Astrocyte (in vitro differentiated cells and primary cell): Measurements from ENCODE around the gene TMEM98. TPM values are rescaled to one million over a fixed set of nuclear protein-coding genes. Genes with fewer than 3 reads are reported as not detected.

Experiments
- DNase-seq: peaks from one replicate; pipeline ENCODE4 v3.0.0-alpha.2; 2010; ENCODE audit warnings: low read depth
- FAIRE-seq: peaks from 2 replicates; lab custom pipeline; 2011; peaks lifted over from hg19 to GRCh38; lab: Jason Lieb, UNC
- H2AFZ ChIP-seq: 2 replicates; pipeline ENCODE4 v1.6.0; 2012; ENCODE audit warnings: low read depth, low read length, inconsistent platforms
- H3K27ac ChIP-seq: 2 replicates; pipeline ENCODE4 v1.5.1; 2011; ENCODE audit warnings: low read depth, low read length, inconsistent platforms
- H3K27me3 ChIP-seq: 2 replicates; pipeline ENCODE4 v1.6.0; 2011; ENCODE audit warnings: low read length, inconsistent platforms; ENCODE audit not compliant: insufficient read depth
- H3K36me3 ChIP-seq: 2 replicates; pipeline ENCODE4 v1.5.1; 2011; ENCODE audit warnings: low read length, inconsistent platforms; ENCODE audit not compliant: insufficient read depth
- H3K4me1 ChIP-seq: 2 replicates; pipeline ENCODE4 v1.5.1; 2011; ENCODE audit warnings: low read length, inconsistent platforms; ENCODE audit not compliant: insufficient read depth
- H3K4me2 ChIP-seq: 2 replicates; pipeline ENCODE4 v1.6.0; 2012; ENCODE audit warnings: low read length, inconsistent platforms
- H3K4me3 ChIP-seq: 2 replicates; pipeline ENCODE4 v1.5.1; 2011; ENCODE audit warnings: low read depth, mild to moderate bottlenecking, low read length, inconsistent platforms; ENCODE audit not compliant: insufficient read depth
- H3K79me2 ChIP-seq: 2 replicates; pipeline ENCODE4 v1.6.0; 2012; ENCODE audit warnings: mild to moderate bottlenecking, low read length, inconsistent platforms; ENCODE audit not compliant: insufficient read depth
- H3K9ac ChIP-seq: 2 replicates; pipeline ENCODE4 v1.6.0; 2012; ENCODE audit warnings: mild to moderate bottlenecking, low read length, inconsistent platforms
- H3K9me3 ChIP-seq: 2 replicates; pipeline ENCODE4 v1.5.1; 2012; ENCODE audit warnings: low read depth, mild to moderate bottlenecking, low read length, inconsistent platforms; ENCODE audit not compliant: insufficient read depth
- H4K20me1 ChIP-seq: 2 replicates; pipeline ENCODE4 v1.6.0; 2012; ENCODE audit warnings: low read length, inconsistent platforms; ENCODE audit not compliant: insufficient read depth
- H3K27ac Mint-ChIP-seq: one replicate; pipeline ENCODE4 v1.8.0; 2021; ENCODE audit warnings: mild to moderate bottlenecking, mixed read lengths; ENCODE audit not compliant: unreplicated experiment
- H3K27me3 Mint-ChIP-seq: one replicate; pipeline ENCODE4 v1.8.0; 2021; ENCODE audit warnings: low read depth, mixed read lengths; ENCODE audit not compliant: unreplicated experiment
- H3K36me3 Mint-ChIP-seq: one replicate; pipeline ENCODE4 v1.8.0; 2021; ENCODE audit warnings: low read depth, mixed read lengths; ENCODE audit not compliant: unreplicated experiment
- H3K4me1 Mint-ChIP-seq: one replicate; pipeline ENCODE4 v1.8.0; 2021; ENCODE audit warnings: low read depth, mixed read lengths; ENCODE audit not compliant: unreplicated experiment
- H3K4me3 Mint-ChIP-seq: one replicate; pipeline ENCODE4 v1.8.0; 2021; ENCODE audit warnings: mild to moderate bottlenecking, moderate library complexity, mixed read lengths; ENCODE audit not compliant: unreplicated experiment
- H3K9me3 Mint-ChIP-seq: one replicate; pipeline ENCODE4 v1.8.0; 2021; ENCODE audit warnings: mild to moderate bottlenecking, mixed read lengths; ENCODE audit not compliant: unreplicated experiment
- CTCF ChIP-seq: IDR thresholded peaks from 2 replicates; pipeline ENCODE4 v1.5.1; 2011; ENCODE audit warnings: low read depth, mild to moderate bottlenecking, inconsistent platforms, low read length, moderate library complexity; ENCODE audit not compliant: insufficient read depth
- EZH2 ChIP-seq: IDR thresholded peaks from 2 replicates; pipeline ENCODE4 v1.6.1; 2012; ENCODE audit warnings: mild to moderate bottlenecking, low read length, inconsistent platforms; ENCODE audit not compliant: insufficient read depth
- total RNA-seq: library from RNA; stranded (reverse); gene quantifications from 2 replicates; pipeline ENCODE4 v1.2.1, GENCODE V29; 2021

Gene TMEM98
- total RNA-seq, 1 donor from 2014 or later, result 62.6 TPM

DNA sequence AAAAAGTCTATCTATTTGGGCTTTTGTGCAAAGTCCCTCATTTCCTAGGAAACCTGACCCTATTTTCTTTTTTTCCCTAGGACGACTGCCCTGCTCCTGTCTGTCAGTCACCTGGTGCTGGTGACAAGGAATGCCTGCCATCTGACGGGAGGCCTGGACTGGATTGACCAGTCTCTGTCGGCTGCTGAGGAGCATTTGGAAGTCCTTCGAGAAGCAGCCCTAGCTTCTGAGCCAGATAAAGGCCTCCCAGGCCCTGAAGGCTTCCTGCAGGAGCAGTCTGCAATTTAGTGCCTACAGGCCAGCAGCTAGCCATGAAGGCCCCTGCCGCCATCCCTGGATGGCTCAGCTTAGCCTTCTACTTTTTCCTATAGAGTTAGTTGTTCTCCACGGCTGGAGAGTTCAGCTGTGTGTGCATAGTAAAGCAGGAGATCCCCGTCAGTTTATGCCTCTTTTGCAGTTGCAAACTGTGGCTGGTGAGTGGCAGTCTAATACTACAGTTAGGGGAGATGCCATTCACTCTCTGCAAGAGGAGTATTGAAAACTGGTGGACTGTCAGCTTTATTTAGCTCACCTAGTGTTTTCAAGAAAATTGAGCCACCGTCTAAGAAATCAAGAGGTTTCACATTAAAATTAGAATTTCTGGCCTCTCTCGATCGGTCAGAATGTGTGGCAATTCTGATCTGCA, 12.9 kb downstream of the TMEM98 start:
- no peak overlapping the region for H3K4me3 Mint-ChIP-seq
- no peaks in the 10 kb centered on the region for H3K79me2 ChIP-seq
- H3K4me2 ChIP-seq, result no peak overlapping the region
- no peaks in the 10 kb centered on the region for H3K27me3 ChIP-seq
- peaks cover 6% of the 10 kb centered on the region for H4K20me1 ChIP-seq
- H2AFZ ChIP-seq, result no peak overlapping the region
- no peaks in the 10 kb centered on the region for H3K9me3 ChIP-seq
- peaks cover 26% of the 10 kb centered on the region for H3K36me3 ChIP-seq
- peaks cover 29% of the 10 kb centered on the region for H3K36me3 Mint-ChIP-seq
- DNase-seq (no peak), FAIRE-seq (no peak)
- no peak overlapping the region for H3K27ac ChIP-seq
- H3K27me3 Mint-ChIP-seq, result no peaks in the 10 kb centered on the region
- TF ChIP-seq CTCF (no peak), EZH2 (no peak)
- peaks cover 9% of the 10 kb centered on the region for H3K4me1 ChIP-seq
- no peak overlapping the region for H3K9ac ChIP-seq
- no peak overlapping the region for H3K4me3 ChIP-seq
- H3K9me3 Mint-ChIP-seq, result no peaks in the 10 kb centered on the region
- no peak overlapping the region for H3K27ac Mint-ChIP-seq
- H3K4me1 Mint-ChIP-seq, result peaks cover 13% of the 10 kb centered on the region

DNA sequence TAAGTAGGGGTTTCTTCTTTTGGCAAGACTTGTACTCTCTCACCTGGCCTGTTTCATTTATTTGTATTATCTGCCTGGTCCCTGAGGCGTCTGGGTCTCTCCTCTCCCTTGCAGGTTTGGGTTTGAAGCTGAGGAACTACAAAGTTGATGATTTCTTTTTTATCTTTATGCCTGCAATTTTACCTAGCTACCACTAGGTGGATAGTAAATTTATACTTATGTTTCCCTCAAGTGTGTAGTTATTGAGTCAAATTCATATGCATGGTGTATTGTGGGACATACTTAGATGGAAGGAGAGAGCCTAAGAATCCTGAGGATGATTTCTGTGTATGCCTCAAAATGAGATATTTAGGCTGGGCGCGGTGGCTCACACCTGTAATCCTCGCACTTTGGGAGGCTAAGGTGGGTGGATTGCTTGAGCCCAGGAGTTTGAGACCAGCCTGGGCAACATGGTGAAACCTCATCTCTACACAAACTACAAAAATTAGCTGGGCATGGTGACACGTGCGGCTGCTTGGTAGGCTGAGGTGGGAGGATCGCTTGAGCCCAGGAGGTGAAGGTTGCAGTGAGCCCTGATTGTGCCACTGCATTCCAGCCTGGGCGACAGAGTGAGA, 13.6 kb downstream of the TMEM98 start:
- no peaks in the 10 kb centered on the region for H3K27me3 ChIP-seq
- Mint-ChIP-seq H3K9me3 (no peaks in the 10 kb centered on the region), H3K4me1 (peaks cover 13% of the 10 kb centered on the region), H3K27me3 (no peaks in the 10 kb centered on the region), H3K27ac (no peak overlapping the region), H3K36me3 (peaks cover 29% of the 10 kb centered on the region), H3K4me3 (no peak overlapping the region)
- no peaks in the 10 kb centered on the region for H3K9me3 ChIP-seq
- H2AFZ ChIP-seq, result no peak overlapping the region
- H3K9ac ChIP-seq, result no peak overlapping the region
- no peak overlapping the region for H3K27ac ChIP-seq
- no peak for DNase-seq
- no peak for FAIRE-seq
- no peak overlapping the region for H3K4me2 ChIP-seq
- no peaks in the 10 kb centered on the region for H3K79me2 ChIP-seq
- H4K20me1 ChIP-seq, result peaks cover 3% of the 10 kb centered on the region
- peaks cover 26% of the 10 kb centered on the region for H3K36me3 ChIP-seq
- TF ChIP-seq CTCF (peak; percentile 28), EZH2 (no peak)
- no peak overlapping the region for H3K4me3 ChIP-seq
- H3K4me1 ChIP-seq, result peaks cover 8% of the 10 kb centered on the region

DNA sequence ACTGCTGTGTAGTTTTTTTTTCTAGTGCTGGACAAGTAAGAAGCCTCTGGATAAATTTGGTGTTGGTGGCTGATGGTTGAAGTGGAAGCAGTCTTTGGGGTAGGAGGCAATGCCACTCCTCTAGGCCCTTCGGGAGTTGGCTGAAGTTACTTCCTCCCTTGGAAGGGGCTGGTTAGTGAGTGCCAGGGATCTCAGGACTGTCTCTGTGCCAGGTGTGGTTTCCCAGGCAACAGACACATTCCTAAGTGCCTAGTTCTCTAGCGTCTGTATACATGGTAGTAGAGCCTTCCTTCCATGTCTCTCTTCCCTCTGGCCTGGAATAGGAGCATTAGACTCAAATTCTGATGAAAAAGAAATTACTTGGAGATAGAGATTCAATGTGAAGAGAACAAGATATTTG, 15.3 kb downstream of the TMEM98 start:
- Histone ChIP-seq H4K20me1 (no peaks in the 10 kb centered on the region), H2AFZ (no peak overlapping the region), H3K79me2 (no peaks in the 10 kb centered on the region), H3K27me3 (no peaks in the 10 kb centered on the region), H3K4me1 (peaks cover 2% of the 10 kb centered on the region), H3K27ac (no peak overlapping the region), H3K4me3 (no peak overlapping the region), H3K36me3 (peaks cover 22% of the 10 kb centered on the region), H3K9me3 (no peaks in the 10 kb centered on the region), H3K4me2 (no peak overlapping the region), H3K9ac (no peak overlapping the region)
- peak; percentile 27 for DNase-seq
- Mint-ChIP-seq H3K27me3 (peaks cover 8% of the 10 kb centered on the region), H3K9me3 (no peaks in the 10 kb centered on the region), H3K4me3 (no peak overlapping the region), H3K36me3 (peaks cover 21% of the 10 kb centered on the region), H3K27ac (peak overlapping the region; percentile 44), H3K4me1 (peaks cover 13% of the 10 kb centered on the region)
- peak; percentile 76 for FAIRE-seq
- TF ChIP-seq CTCF, result no peak
- no peak for TF ChIP-seq EZH2
